A549 treated with AZD9567 at 1 μM for 4 hours (cell line): ENCODE results near the gene ADAMTS1. TPM values are rescaled to one million over a fixed set of nuclear protein-coding genes. Genes with fewer than 3 reads are reported as not detected.

Experiments
- total RNA-seq: library from RNA; stranded (reverse); fragments of 200-300 nt; extraction: Qiagen RNA extraction; gene quantifications from 5 replicates; pipeline ENCODE4 v1.2.3, GENCODE V29; 2022; ENCODE audit not compliant: insufficient read depth

ADAMTS1 gene
- total RNA-seq = 0.07 to 0.36 TPM (median 0.10 TPM) in 5 replicates

DNA sequence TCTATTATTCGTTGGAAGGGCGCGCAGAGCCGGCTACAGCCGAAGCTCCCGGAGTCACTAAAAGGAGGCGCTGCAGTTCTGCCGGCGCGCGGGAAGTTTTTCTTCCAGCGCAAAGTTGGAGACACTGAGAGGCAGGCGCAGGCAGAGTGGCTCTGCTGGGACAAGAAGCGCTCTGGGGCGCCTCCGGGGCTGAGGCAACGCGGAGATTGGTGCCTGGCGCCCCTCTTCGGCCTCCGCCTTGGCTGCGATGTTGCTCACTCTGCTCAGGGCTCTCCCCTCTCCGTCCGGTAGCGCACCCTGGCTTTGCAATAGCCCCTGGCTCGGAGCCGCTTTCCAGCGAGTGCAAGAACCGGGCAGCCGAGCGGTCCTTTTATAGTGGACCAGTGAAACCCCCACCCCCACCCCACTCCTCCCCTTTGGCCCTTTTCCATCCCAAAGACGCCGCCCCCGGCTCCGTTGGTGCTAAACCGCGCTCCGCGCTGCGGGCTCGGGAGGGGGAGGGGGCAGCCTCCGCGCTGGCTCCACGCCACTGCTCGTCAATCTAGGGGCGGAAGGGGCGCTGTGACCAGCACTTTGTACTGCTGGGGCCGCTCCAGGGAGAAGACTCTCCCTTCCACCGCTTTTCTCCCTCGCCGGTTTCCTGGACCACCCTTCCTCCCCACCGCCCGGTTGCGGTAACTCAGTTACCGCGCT, at the start of gene ADAMTS1:
TSS of gene ADAMTS1 (minus strand) at position 344 of the 693 bp plus-strand sequence. CDS start 455 bp downstream, outside the sequence.

Other genes starting within 250 kb of the ADAMTS1 start
- not detected in 5 replicates for gene ADAMTS5, start 121.7 kb upstream of the ADAMTS1 start, total RNA-seq